ENCODE data around the gene FHIP1B.

The FHIP1B gene

GRCh38 chr11:6238902-6239301, 4.5 kb upstream of the FHIP1B start, which contains the start of gene CNGA4:
Gene CNGA4, plus strand, starts transcription at chr11:6239089. Its CDS starts 118 bp downstream, at chr11:6239207.
- no peak for DNase-seq (ENCODE audit: low spot score)

- no peak for DNase-seq (ENCODE audit: low spot score)
These were observed 3.4 kb upstream of the FHIP1B start for GRCh38 chr11:6237761-6238302.

DNA sequence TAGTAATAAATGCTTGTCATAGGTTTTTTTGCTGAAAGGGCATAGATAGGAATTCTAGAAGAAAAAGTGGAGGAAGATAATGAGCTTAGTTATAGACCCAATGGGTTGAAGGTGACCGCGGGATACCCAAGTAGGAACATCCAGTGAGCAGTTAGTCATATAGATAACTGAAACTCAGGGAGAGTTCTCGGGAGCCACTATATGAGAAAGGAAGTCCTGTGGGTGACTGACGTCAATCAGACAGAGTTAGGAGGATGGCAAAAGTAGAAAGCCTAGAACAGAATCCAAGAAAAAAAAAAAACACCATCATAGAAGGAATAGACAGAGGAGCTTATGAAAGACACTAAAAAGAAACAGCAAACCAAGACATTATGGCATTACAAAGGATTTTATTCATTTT, 2.8 kb upstream of the FHIP1B start:
- no peak for DNase-seq (ENCODE audit: low spot score)

DNA sequence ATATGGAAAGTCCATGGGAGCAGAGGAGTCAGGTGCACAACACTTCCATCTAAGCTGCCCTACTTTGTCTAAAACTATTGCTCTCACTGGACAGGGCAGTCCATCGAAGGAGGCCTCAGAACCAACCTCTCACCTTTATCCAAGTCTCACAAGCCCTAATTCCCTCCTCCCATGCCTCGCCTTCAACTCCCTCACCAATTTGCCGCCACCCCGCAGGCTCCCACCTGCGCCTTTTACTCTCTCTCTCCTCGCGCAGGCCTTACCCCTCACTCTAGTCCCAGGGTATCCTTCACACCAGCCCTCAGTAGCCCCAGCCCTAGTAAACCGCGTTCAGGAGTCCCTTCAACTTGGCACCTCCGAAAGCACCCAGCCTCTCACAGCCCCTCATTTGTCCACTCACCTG, 451 bp downstream of the FHIP1B start:
- DNase-seq (ENCODE audit: low spot score) = no peak

DNA sequence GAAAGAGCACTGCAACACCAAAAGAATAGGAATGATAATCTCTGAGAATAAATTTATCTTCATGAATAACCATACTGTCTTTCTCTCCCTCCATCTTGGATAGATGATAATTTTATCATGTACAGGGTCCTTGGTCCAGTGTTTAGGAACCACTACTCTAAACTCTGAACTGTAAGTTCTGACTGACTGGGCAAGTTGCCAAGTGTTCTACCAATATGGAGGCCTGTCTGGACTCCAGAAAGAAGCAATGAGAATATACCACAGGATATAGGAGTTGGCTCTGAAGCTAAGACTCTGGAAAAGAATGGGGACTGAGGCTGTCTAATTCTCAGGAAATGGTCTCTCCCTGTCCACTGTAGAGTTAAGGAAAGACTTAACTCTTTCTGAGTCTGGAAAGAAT, 1.5 kb downstream of the FHIP1B start:
- no peak for DNase-seq (ENCODE audit: low spot score)

- DNase-seq (ENCODE audit: low spot score) = no peak
These were observed 4.5 kb downstream of the FHIP1B start for GRCh38 chr11:6229911-6230310.

DNA sequence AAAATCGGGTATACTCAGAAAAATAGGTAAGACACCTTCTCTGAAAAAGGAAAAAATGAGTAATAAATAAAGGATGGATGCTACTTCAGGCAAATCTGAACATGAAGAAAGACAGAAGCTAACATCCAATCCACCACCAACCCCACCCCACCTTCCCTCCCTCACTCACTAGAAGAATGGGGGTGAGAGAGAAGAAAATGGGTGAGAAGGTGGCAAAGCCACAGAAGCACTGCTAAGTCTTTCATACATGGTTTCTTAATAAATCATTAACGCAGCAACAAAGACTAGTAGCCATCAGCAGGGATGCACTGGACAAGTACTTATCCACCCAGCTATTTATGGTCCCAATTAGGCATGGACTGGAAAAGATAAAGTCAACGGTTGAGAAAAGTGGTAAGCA, 5.9 kb downstream of the FHIP1B start:
- no peak for DNase-seq (ENCODE audit: low spot score)

- DNase-seq (ENCODE audit: low spot score) = no peak
These were observed 8.5 kb downstream of the FHIP1B start for GRCh38 chr11:6225896-6226295.

DNA sequence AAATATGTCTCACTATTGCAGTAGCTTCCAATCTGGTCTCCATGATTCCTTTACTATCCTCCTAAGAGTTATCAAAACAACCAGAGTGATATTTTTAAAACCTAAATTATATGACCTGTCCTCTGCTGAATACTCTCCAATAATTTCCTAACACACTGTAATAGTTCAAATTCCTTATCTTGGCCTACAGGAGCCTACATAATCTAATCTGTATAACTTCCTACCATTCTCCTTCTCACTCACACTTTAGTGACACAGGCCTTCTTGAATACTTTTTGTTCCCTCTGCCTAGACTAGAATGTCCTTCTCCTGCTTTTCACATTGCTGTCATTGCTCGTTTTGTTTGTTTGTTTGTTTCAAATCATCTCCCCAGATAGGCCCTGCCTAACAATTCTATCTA, 9.4 kb downstream of the FHIP1B start:
- no peak for DNase-seq (ENCODE audit: low spot score)

DNA sequence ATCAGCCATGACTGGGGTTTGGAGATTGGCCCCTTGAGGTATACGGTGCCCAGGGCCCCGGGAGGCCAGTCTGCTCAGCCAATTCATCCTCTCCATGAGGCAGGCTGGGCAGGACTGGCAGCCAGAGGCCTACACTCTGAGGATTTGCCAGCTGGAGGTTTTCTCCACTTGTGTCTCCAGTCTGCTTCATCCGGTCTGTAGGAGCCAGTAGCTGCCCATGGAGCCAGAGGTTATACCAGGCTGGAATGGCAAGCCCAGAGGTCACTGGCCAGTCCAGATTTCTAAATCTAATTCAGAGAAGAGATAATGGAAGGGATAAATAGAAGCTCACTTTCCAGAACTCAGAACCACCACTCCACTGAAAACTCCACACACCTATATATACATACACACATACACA, 10.0 kb downstream of the FHIP1B start:
- no peak for DNase-seq (ENCODE audit: low spot score)

DNA sequence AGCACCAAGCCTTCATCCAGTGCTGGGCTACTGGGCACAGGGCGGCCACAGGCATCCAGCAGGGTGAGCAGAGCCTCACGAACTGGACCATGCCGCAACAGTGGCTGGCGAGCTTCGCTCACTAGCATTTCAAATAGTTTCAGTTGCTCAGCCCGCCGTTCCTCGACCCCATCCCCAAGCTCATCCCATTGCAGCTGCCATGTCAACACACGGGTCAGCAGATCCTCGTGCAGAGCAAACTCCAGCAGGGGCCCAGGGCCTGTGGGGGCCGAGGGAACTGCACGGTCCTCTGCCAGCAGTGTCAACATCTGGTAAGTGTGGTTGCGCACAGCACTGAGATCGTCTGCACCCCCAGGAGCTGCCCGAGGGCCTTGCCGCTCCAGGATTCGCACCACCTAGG, 10.6 kb downstream of the FHIP1B start:
- no peak for DNase-seq (ENCODE audit: low spot score)

DNA sequence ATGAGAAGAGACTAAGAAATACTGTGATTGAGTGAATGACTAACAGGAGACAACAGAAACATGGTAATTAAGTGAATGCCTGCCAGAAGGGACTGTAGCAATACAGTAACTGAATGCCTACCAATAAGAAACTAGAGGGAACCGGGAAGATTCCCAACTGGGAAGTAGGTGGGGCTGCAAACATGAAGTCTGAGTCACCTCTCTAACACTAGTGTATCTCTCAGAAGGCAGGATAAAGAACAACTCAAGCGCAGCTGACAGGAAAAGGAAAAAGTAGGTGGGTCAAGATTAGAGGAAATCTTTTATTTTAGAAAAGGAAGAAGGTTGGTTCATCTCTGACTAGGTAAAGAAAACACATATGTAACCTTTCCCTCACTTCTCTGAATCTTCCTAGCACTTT, 15.1 kb downstream of the FHIP1B start:
- no peak for DNase-seq (ENCODE audit: low spot score)

DNA sequence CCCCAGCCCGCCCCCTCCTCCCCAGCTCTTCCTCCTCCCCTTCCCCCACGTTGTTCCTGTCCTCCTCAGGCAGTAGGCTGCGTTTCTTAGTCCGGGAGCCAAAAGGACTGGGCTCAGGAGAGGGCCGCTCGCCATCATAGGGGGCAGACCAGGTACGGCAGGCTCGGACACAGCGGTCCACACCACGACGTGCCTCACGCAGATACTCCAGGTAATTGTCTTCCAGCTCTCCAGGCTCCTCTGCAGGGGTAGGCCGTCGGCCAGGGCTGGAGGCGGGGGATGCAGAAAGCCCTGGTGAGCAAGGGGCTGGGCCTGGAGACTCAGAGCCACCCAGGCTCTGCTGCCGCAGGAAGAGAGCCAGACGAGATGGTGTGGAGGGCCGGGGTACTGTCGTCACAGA, 16.7 kb downstream of the FHIP1B start:
- no peak for DNase-seq (ENCODE audit: low spot score)

DNA sequence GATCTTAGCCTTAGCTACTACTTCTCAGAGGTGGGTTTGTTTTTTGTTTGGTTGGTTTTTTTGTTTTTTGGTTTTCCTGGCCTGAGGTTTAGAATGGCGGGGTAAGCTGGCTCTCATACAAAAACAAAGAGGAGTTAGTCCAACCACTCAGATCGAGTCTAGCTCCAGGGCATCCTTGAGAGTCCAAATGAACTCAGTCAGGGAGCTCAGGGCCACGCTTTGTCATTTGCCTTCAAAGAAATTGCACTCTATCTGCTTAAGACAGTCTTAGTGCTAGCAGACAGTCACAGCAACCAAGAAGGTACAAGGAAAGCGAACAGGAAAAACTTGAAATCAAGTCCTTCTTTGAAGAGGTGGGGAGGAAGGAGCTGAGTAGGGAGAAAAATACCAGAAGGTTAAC, 17.9 kb downstream of the FHIP1B start:
- DNase-seq (ENCODE audit: low spot score) = no peak

GRCh38 chr11:6214530-6214929, 19.9 kb downstream of the FHIP1B start:
- DNase-seq (ENCODE audit: low spot score) = no peak

DNA sequence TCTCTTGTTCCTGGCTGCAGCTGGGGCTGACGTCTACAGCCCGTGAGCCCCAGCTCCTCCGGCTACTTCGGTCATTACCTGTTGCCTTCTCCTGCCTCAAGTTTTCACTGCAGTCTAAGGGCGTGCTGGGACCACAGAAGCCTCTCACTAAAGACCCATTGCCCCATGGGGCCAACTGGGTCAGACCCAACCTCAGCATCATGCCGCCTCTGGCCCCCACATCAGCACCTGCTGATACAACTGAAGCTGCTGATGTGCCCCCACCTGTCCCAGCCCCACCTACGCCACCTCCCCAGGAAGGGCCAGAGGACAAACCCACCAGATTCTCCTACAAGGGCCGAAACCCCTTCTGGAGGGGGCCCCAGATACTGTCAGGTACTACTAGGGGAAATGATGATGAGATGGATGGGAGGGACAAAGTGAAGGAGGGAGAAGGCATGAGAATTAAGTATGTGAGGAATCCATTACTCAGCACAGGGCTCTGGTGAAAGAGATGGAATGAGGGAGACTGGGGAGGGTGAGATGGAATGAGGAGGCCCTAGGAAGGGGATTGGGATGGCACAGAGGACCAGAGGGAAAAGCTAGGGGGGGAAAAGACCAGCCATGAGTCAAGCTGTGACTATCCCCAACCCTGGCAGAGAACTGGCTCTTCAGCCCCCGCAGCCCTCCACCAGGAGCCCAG, 24.0 kb downstream of the FHIP1B start:
- DNase-seq (ENCODE audit: low spot score) = no peak

DNA sequence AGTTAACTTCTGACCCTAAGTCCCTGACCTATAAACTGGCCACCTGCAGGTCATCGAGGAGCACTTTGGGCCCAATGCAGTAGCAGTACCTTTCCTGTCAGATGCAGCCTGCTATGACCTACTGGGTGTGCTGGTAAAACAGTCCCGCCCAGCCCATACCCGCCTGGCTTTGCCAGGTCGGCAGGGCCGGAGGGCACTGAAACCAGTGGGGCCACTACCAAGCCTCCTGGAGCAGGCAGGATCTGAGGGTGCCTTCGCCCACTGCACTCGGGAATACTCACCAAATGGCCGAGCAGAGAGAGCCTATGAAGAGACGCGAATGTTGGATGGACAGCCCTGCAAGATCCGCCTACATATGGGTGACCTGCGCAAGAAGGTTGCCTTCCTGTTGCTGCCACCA, 24.6 kb downstream of the FHIP1B start:
- DNase-seq (ENCODE audit: low spot score) = no peak

DNA sequence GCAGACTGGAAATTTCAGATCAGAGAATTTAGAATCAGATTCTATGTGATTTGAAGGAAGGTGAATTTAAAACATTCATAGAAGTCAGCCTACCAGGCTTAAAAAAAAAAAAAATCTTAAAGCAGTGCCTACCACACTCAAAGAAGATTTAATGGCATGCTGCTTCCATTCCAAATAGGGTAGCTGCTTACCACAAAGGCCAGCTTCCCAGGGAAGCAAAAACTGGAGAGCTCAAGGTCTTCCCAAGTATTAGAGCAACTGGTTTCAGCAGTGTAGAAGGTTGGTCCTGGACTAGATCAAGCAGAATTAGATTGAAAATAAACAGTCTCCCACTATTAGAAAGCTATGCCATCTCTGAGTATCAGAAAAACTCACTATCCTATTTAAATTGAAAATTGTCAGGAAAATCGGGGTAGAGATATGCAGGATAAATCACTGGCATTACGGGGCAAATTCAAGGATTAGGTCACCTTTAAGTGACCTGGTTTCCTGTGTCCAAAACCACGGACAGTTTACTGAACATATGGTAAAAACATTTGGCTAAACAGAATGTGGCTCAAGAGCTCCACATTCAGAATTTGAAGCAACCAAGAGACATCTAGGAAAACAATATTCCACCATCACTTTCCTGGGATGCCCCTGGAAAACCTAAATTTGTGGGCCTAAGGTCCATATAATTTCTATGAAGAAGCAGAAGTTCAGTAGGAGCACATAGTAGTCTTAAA, 27.8 kb downstream of the FHIP1B start:
- no peak for DNase-seq (ENCODE audit: low spot score)

- DNase-seq (ENCODE audit: low spot score) = no peak
These were observed 29.1 kb downstream of the FHIP1B start, which contains the start of gene C11orf42 for GRCh38 chr11:6205366-6205765. Gene C11orf42, plus strand, starts transcription at chr11:6205557. Its CDS starts 59 bp downstream, at chr11:6205616.

DNA sequence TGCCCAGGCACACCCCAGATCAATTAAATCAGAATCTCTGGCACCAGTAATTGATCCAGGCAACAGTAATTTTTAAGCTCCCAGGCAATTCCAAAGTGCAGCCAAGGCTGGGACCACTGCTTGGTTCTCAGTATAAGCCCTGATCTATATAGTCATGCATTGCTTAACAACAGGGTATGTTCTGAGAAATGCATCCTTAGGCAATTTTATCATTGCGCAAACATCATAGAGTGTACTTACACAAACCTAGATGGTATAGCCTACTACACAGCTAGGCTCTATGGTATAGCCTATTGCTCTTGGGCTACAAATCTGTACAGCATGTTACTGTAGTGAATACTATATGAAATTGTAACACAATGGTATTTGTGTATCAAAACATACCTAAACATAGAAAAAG, 29.7 kb downstream of the FHIP1B start:
- DNase-seq (ENCODE audit: low spot score) = no peak

DNA sequence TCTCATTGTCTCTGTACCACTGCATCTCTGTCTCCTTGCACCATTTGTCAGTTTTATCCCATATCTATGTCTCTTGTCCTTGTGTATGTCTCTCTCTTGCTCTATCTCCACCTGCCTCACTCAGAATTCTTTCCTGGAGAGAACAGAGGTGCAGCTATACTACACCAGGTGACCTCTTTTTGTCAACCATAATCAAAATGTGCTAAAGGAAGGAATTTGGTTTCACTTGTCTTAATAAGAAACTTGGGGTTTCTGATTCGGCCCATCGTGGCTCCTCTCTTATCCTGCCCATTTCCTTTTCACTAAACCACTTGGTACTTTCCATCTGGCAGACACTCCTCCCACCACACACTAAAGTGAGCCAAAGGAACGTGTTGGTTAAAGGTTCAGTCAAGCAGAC, 31.1 kb downstream of the FHIP1B start:
- no peak for DNase-seq (ENCODE audit: low spot score)

DNA sequence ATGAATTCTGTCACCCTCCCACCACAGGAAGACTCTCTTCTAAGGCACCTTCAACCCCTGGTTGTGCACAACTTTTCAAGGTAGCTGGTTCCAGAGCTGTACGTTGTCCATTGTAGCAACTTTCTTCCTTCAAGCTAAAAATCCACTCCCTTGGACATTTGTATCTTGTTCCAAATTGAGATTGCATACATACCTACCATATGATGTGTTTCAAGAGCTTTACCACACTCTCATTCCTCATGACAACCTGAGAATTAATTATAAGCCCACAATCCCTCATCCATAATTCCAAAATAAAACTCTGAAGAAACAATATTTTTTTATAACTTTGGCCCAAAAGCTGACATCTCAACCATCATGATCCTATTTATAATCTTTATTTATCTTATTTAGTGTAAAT, 32.4 kb downstream of the FHIP1B start:
- DNase-seq (ENCODE audit: low spot score) = no peak

- no peak for DNase-seq (ENCODE audit: low spot score)
These were observed 33.0 kb downstream of the FHIP1B start for GRCh38 chr11:6201481-6201880.

GRCh38 chr11:6200975-6201374, 33.5 kb downstream of the FHIP1B start:
- no peak for DNase-seq (ENCODE audit: low spot score)
